ENCODE measurements around the gene PRDM2. TPM values are rescaled to one million over a fixed set of nuclear protein-coding genes. Genes with fewer than 3 reads are reported as not detected.

Gene PRDM2
- total RNA-seq, 1 donor from 2014 or later, result 44.3 TPM

GRCh38 chr1:13764588-13765332, 64.8 kb downstream of the PRDM2 start:
- Mint-ChIP-seq H3K27me3 (no peaks in the 10 kb centered on the region), H3K4me3 (ENCODE audit: low read depth) (no peak overlapping the region), H3K27ac (peak overlapping the region; percentile 57), H3K36me3 (ENCODE audit: insufficient read depth) (peaks cover 6% of the 10 kb centered on the region), H3K4me1 (ENCODE audit: low read depth) (peaks cover 34% of the 10 kb centered on the region), H3K9me3 (ENCODE audit: low read depth) (no peaks in the 10 kb centered on the region)
- no peak for TF ChIP-seq CTCF (IDR thresholded peaks at IDR 0.05; ENCODE audit: unreplicated experiment)
- DNase-seq (ENCODE audit: low spot score, unreplicated experiment), result no peak

GRCh38 chr1:13766592-13767564, 66.9 kb downstream of the PRDM2 start:
- Mint-ChIP-seq H3K27ac (peak overlapping the region; percentile 66), H3K4me3 (ENCODE audit: low read depth) (no peak overlapping the region), H3K36me3 (ENCODE audit: insufficient read depth) (peaks cover 7% of the 10 kb centered on the region), H3K4me1 (ENCODE audit: low read depth) (peaks cover 26% of the 10 kb centered on the region), H3K9me3 (ENCODE audit: low read depth) (no peaks in the 10 kb centered on the region), H3K27me3 (no peaks in the 10 kb centered on the region)
- DNase-seq (ENCODE audit: low spot score, unreplicated experiment), result no peak
- no peak for TF ChIP-seq CTCF (IDR thresholded peaks at IDR 0.05; ENCODE audit: unreplicated experiment)

GRCh38 chr1:13769212-13769611, 69.2 kb downstream of the PRDM2 start:
- H3K9me3 Mint-ChIP-seq (ENCODE audit: low read depth), result no peaks in the 10 kb centered on the region
- peaks cover 18% of the 10 kb centered on the region for H3K4me1 Mint-ChIP-seq (ENCODE audit: low read depth)
- H3K4me3 Mint-ChIP-seq (ENCODE audit: low read depth), result no peak overlapping the region
- H3K36me3 Mint-ChIP-seq (ENCODE audit: insufficient read depth), result peaks cover 10% of the 10 kb centered on the region
- no peak for TF ChIP-seq CTCF (IDR thresholded peaks at IDR 0.05; ENCODE audit: unreplicated experiment)
- no peak for DNase-seq (ENCODE audit: low spot score, unreplicated experiment)
- H3K27me3 Mint-ChIP-seq, result no peaks in the 10 kb centered on the region
- no peak overlapping the region for H3K27ac Mint-ChIP-seq

DNA sequence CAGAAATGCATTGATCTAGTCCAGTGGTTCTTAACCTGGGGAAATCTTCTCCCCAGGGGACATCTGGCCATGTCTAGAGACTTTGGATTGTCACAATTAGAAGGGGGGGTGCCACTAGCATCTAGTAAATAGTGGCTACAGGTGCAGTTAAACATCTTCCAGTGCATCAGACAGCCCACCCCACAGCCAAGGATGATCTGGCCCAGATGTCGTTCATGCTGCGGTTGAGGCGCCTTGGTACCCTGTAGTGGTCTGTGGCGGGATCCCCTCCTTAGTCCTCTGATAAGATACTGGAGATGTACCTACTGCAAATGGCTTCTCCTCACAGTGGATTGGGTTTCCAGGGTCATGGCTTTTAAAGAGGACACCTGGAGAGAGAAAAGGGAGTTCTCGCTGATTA, 69.8 kb downstream of the PRDM2 start:
- H3K4me1 Mint-ChIP-seq (ENCODE audit: low read depth), result peaks cover 16% of the 10 kb centered on the region

More for the DNA sequence above, 69.8 kb downstream of the PRDM2 start:
- Mint-ChIP-seq H3K4me3 (ENCODE audit: low read depth) (no peak overlapping the region), H3K36me3 (ENCODE audit: insufficient read depth) (peaks cover 10% of the 10 kb centered on the region), H3K9me3 (ENCODE audit: low read depth) (no peaks in the 10 kb centered on the region), H3K27ac (no peak overlapping the region), H3K27me3 (no peaks in the 10 kb centered on the region)
- no peak for TF ChIP-seq CTCF (IDR thresholded peaks at IDR 0.05; ENCODE audit: unreplicated experiment)
- DNase-seq (ENCODE audit: low spot score, unreplicated experiment), result no peak
